Astrocyte of the cerebellum (primary cell): ENCODE results near the gene OSBPL10.

ENCODE experiments used
- DNase-seq: peaks from one replicate; pipeline ENCODE4 v3.0.0-alpha.2; 2011; ENCODE audit warnings: low read depth
- H3K4me3 ChIP-seq: 2 replicates; pipeline ENCODE4 v1.5.1; 2011; ENCODE audit warnings: mild to moderate bottlenecking, low read depth, low read length, moderate library complexity
- CTCF ChIP-seq: IDR thresholded peaks from 2 replicates; pipeline ENCODE4 v1.5.1; 2012; ENCODE audit warnings: low read length, low read depth, moderate library complexity, mild to moderate bottlenecking; ENCODE audit errors: missing control alignments
- in situ Hi-C: cut with HindIII; loops from 2 replicates; pipeline ENCODE4 v1.10.0; 2017; ENCODE audit warnings: low sequenced_read_pairs

The OSBPL10 gene

GRCh38 chr3:31892500-31892899, 88.6 kb downstream of the OSBPL10 start:
- TF ChIP-seq CTCF = no peak
- no peak overlapping the region for H3K4me3 ChIP-seq
- in situ Hi-C loops = no loop called here
- DNase-seq = no peak

GRCh38 chr3:31891876-31892455, 89.1 kb downstream of the OSBPL10 start:
- TF ChIP-seq CTCF = no peak
- in situ Hi-C loops = no loop called here
- no peak for DNase-seq
- no peak overlapping the region for H3K4me3 ChIP-seq

GRCh38 chr3:31890742-31891469, 90.2 kb downstream of the OSBPL10 start:
- H3K4me3 ChIP-seq = no peak overlapping the region
- in situ Hi-C loops = no loop called here
- no peak for TF ChIP-seq CTCF
- no peak for DNase-seq

- in situ Hi-C loops = no loop called here
- DNase-seq = no peak
- TF ChIP-seq CTCF = no peak
Observed at GRCh38 chr3:31890007-31890406, 91.1 kb downstream of the OSBPL10 start.

GRCh38 chr3:31885235-31885634, 95.8 kb downstream of the OSBPL10 start:
- H3K4me3 ChIP-seq = no peak overlapping the region
- no peak for TF ChIP-seq CTCF
- in situ Hi-C loops = no loop called here
- no peak for DNase-seq

More at GRCh38 chr3:31890007-31890406, 91.1 kb downstream of the OSBPL10 start:
- no peak overlapping the region for H3K4me3 ChIP-seq

- no peak for DNase-seq
- in situ Hi-C loops = no loop called here
- no peak overlapping the region for H3K4me3 ChIP-seq
- no peak for TF ChIP-seq CTCF
Observed at GRCh38 chr3:31884251-31884650, 96.8 kb downstream of the OSBPL10 start.
